ENCODE measurements around the gene LGALS1.
A peak's percentile ranks its signal among the peaks of the same experiment; 100 is the strongest.
"Not testable (repeated sequence)": the region's sequence is repeated elsewhere in the genome, so short reads cannot be mapped to it uniquely, and the experiment has no call there.

The LGALS1 gene

DNA sequence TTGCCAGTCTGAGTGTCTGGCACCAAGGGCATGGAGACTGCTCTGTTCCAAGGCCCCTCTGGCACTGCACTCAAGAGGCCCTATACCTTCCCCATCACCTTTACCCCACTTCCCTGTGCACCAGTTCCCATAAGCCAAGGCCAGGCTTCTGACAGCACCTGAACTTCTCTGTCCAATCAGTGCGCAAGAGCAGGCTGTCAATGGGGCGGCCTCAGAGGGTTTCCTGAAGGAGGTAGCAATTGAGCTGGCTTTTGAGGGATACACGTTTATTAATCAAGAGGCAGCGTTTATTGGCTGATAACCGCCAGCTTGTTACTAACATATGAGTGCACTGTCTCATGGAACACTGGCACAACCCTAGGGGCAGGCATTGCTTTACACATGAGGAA is 33.9 kb upstream of the LGALS1 start:
- no peak for TF ChIP-seq JUND (IDR thresholded peaks at IDR 0.05; ENCODE audit: low read depth)
- in situ Hi-C loops (cut with HindIII; ENCODE audit: low pct_unique_long_range_greater_than_20kb, low sequenced_read_pairs): no loop called here
- DNase-seq (ENCODE audit: low read depth in 1 of 2, low spot score in 1 of 2): no peak

DNA sequence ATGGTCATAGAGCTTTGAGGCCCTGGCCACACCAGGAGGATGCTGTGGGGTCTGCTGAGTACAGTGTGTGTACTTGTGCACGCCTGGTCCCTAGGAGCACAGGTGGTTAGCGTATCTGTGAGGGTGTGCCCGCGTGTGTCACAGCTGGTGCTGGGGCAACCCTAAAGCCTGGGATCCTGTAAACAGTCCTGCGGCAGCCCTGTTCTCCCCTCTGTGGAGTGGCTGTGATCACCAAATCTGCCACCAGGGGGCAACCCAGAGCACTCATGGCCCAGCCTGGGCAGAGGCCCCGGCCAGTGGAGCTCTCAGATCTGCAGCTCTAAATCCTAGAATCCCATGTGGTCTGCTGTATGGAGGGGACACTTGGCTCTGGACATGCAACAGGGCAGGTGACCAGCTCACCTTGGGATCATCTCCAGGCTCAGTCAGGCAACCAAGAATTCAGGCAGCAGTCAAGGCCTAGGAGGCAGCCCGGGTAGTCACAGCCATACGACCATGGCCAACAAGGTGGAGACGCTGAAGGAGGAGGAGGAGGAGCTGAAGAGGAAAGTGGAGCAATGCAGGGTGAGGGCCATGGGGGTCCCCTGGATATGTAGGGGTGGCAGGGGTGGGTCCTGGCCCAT is 32.1 kb upstream of the LGALS1 start:
- in situ Hi-C loops (cut with HindIII; ENCODE audit: low pct_unique_long_range_greater_than_20kb, low sequenced_read_pairs): no loop called here
- peak; percentile 71 to 83 for DNase-seq (ENCODE audit: low read depth in 1 of 2, low spot score in 1 of 2)

DNA sequence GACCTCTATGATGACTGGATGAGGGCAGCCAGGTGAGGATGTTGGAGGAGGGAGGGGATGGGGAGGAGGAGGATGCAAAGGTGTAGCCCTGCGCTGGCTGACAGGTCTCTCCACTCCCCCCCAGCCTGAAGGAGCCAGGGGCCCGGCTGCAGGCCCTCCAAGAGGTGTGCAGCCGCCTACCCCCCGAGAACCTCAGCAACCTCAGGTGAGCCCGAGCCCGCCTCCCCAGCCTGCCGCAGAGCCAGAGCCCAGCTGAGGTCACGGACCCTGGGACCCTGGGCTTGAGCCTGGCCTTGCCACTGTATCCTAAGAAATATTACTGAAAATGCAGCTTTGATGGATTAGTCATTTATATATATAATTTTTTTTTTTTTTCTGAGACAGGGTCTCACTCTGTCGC is 28.1 kb upstream of the LGALS1 start:
- DNase-seq (ENCODE audit: low read depth in 1 of 2, low spot score in 1 of 2): no peak
- in situ Hi-C loops (cut with HindIII; ENCODE audit: low pct_unique_long_range_greater_than_20kb, low sequenced_read_pairs): no loop called here
- no peak for TF ChIP-seq JUND (IDR thresholded peaks at IDR 0.05; ENCODE audit: low read depth)

More for the DNA sequence above, 32.1 kb upstream of the LGALS1 start:
- no peak for TF ChIP-seq JUND (IDR thresholded peaks at IDR 0.05; ENCODE audit: low read depth)

DNA sequence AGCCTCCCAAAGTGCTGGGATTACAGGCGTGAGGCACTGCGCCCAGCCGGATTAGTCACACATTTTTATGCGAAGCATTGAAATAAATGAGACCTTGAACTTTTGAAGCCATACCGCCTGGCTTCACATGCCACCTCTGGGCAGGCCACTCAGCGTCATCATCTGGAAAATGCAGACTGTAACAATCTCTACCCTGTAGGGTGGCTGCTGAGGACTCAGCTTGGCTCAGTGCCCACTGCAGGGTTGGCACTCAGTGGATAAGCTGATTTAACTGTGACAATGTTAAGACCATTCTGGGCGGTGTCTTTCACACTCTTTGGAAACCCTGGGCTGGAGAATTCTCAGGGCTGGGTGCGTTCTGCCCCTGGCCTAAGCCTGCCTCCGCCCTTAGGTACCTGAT is 27.5 kb upstream of the LGALS1 start:
- in situ Hi-C loops (cut with HindIII; ENCODE audit: low pct_unique_long_range_greater_than_20kb, low sequenced_read_pairs): no loop called here
- DNase-seq (ENCODE audit: low read depth in 1 of 2, low spot score in 1 of 2): no peak
- TF ChIP-seq JUND (IDR thresholded peaks at IDR 0.05; ENCODE audit: low read depth): no peak

DNA sequence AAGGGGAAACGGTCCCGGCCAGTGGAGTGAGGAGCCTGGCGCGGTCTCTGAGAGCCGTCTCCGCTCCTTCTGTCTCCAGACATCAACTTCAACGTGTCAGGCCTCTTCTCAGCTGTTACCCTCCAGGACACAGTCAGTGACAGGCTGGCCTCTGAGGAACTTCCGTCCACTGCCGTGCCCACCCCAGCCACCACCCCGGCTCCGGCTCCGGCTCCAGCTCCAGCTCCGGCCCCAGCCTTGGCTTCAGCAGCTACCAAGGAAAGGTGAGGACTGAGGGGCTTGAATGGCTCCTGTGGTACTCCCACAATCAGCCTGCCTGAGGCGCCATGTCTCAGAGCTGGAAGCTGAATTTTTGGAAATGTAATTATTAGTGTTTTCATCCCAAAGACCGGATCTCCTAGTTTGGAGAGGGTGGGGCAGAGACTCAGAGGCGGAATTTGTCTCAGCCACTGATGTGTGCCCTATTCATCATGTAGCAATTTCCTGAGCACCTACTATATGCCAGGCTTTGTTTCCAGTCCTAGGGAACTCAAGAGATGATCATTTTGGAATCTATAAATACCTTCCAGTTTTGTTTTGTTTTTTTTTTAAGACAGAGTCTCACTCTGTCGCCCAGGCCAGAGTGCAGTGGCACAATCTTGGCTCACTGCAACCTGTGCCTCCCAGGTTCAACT is 24.8 kb upstream of the LGALS1 start:
- in situ Hi-C loops (cut with HindIII; ENCODE audit: low pct_unique_long_range_greater_than_20kb, low sequenced_read_pairs): no loop called here
- TF ChIP-seq JUND (IDR thresholded peaks at IDR 0.05; ENCODE audit: low read depth): no peak
- no peak for DNase-seq (ENCODE audit: low read depth in 1 of 2, low spot score in 1 of 2)

DNA sequence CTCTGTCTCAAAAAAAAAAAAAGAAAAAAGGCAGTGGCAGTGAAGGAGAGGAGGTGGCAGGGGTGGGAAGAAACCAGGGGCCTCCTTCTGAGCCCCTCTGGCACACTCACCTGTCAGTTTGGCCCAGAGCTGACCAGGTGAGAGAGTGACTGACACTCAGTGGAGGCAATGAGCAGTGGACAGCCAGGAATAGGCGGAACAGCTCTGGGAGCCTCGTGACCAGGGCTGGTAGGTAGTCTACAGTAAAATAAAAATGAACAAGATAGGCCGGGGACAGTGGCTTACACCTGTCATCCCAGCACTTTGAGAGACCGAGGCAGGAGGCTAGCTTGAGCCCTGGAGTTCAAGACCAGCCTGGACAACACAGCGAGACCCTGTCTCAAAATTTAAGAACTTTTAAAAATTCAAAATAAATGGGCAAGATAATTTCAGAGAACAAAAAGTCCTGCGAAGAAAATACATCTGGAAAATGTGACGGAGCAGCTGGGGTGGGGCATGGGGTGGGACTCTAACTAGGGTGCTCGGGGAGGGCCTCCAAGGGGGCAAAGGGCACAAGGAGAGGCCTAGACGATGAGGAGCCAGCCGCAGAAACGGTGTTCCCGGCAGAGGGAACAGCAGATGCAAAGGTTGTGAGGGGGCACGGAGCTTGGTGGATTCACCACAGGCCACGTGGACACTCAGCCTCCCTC is 20.7 kb upstream of the LGALS1 start:
- in situ Hi-C loops (cut with HindIII; ENCODE audit: low pct_unique_long_range_greater_than_20kb, low sequenced_read_pairs): no loop called here
- TF ChIP-seq JUND (IDR thresholded peaks at IDR 0.05; ENCODE audit: low read depth): no peak

DNA sequence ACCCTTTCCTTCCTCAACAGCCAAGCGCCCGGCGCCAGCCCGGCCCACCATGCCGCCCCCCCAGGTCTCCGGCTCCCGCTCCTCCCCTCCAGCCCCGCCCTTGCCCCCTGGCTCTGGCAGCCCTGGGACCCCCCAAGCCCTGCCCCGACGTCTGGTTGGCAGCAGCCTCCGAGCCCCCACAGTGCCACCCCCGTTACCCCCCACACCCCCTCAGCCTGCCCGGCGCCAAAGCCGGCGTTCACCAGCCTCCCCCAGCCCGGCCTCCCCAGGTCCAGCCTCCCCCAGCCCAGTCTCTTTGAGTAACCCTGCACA is 20.2 kb upstream of the LGALS1 start:
- in situ Hi-C loops (cut with HindIII; ENCODE audit: low pct_unique_long_range_greater_than_20kb, low sequenced_read_pairs): no loop called here

More for the DNA sequence above, 20.7 kb upstream of the LGALS1 start:
- DNase-seq (ENCODE audit: low read depth in 1 of 2, low spot score in 1 of 2): no peak

DNA sequence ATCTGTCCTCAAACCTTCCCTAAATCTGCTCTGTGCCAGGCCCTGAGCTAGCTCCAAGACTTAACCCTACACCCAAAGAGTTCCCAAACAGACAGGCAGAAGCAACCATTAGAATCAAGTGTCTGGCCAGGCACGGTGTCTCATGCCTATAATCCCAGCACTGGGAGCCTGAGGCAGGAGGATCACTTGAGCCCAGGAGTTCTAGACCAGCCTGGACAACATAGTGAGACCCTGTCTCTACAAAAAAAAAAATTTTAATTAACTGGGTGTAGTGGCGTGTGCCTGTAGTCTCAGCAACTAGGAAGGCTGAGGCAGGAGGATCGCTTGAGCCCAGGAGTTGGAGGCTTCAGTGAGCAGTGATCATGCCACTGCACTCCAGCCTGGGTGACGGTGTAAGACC is 18.9 kb upstream of the LGALS1 start:
- DNase-seq (ENCODE audit: low read depth in 1 of 2, low spot score in 1 of 2); in situ Hi-C loops (cut with HindIII; ENCODE audit: low pct_unique_long_range_greater_than_20kb, low sequenced_read_pairs): not testable (repeated sequence)

More for the DNA sequence above, 20.2 kb upstream of the LGALS1 start:
- no peak for DNase-seq (ENCODE audit: low read depth in 1 of 2, low spot score in 1 of 2)
- no peak for TF ChIP-seq JUND (IDR thresholded peaks at IDR 0.05; ENCODE audit: low read depth)

DNA sequence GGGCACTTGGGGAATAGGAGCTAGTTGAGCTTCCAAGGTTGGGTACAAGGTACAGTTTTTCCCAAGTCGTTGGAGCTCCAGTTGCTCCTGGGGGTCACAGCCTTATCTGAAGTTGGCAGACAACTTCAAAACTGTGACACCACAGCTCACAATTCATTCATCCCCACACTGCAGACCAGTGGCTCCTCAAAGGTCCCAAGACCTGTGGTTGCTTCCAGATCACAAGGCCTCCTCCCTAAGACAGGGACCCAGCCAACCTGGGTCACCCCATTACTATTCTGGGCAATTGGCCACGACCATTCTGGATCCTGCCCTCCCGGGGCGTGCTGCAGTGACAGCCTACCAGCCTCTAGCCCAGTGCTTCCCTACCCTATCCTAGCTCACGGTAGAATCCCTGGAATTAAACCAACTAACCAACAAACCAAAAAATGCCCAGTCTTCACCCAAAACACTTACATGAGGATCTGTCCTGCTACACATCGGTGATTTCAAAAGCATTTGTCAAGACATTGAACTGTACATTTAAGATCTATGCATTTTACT is 17.8 kb upstream of the LGALS1 start:
- in situ Hi-C loops (cut with HindIII; ENCODE audit: low pct_unique_long_range_greater_than_20kb, low sequenced_read_pairs): no loop called here
- peak in 1 of 2 experiments; percentile 35 for DNase-seq (ENCODE audit: low read depth in 1 of 2, low spot score in 1 of 2)
- TF ChIP-seq JUND (IDR thresholded peaks at IDR 0.05; ENCODE audit: low read depth): no peak

DNA sequence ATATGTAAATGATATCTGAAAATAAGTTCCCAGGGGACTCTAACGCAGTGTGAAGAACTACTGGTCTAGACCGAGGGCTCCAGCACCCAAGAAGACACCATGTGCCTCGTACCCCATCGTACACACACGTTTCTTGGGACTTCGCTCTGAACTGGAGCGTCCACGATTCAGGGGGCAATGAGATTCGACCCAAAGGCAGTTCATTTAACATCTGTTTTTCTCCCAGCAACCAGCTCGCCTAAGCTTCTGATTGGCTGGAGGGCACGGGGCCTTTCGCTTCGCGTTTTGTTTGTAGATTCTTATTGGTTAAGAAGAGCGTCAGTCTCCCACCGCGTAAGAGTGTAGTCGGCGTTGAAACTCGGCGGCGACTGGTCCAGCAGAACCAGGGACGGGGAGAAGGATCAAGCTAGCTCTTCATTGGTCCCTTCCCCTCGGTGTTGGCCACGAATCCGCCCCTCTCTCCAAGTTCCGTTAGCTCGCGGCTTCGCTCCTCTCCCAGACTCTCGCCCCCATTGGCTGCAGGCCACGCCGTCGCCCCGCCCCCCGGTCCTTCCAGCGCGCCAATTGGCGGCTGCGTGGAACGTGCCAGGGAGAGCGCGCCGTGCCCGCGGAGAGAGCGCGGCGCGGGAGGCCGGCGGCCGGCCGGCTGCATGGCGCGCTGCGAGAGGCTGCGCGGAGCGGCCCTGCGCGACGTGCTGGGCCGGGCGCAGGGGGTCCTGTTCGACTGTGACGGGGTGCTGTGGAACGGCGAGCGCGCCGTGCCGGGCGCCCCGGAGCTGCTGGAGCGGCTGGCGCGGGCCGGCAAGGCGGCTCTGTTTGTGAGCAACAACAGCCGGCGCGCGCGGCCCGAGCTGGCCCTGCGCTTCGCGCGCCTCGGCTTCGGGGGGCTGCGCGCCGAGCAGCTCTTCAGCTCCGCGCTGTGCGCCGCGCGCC is 17.0 kb upstream of the LGALS1 start, which contains the start of gene PDXP:
TSS of gene PDXP (plus strand) at position 591 of the 933 bp plus-strand sequence. CDS start at position 651, 60 bp downstream.
- in situ Hi-C loops (cut with HindIII; ENCODE audit: low pct_unique_long_range_greater_than_20kb, low sequenced_read_pairs): no loop called here
- no peak for TF ChIP-seq JUND (IDR thresholded peaks at IDR 0.05; ENCODE audit: low read depth)
- DNase-seq (ENCODE audit: low read depth in 1 of 2, low spot score in 1 of 2): peak; percentile 98 to 99

DNA sequence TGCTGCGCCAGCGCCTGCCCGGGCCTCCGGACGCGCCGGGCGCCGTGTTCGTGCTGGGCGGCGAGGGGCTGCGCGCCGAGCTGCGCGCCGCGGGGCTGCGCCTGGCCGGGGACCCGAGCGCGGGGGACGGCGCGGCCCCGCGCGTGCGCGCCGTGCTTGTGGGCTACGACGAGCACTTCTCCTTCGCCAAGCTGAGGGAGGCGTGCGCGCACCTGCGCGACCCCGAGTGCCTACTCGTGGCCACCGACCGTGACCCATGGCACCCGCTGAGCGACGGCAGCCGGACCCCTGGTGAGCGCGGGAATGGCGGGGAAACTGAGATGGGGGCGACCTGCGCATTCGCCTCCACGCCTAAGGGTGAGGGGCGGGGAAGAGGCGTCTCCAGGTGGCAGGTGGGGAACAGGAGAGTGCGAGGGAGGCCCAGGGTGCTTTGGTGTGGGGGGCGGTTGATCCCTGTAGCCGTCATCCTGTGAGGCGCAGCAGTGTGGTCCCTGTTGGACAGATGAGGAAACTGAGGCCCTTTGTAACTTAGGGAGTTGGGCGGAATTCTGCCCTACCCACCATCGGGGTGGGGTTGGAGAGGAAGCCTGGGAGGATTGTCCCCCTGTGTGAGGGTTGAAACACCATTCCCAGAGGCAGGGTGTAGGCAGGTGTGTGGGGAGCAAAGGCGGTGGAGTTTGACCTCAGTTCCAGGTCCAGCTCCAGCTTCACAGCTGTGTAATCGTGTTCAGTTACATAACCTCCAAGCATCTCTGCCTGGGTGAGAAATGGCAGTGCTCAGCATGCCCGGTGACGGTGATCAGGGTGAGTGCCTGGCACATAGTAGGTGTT is 16.2 kb upstream of the LGALS1 start:
- no peak for DNase-seq (ENCODE audit: low read depth in 1 of 2, low spot score in 1 of 2)
- no peak for TF ChIP-seq JUND (IDR thresholded peaks at IDR 0.05; ENCODE audit: low read depth)
- in situ Hi-C loops (cut with HindIII; ENCODE audit: low pct_unique_long_range_greater_than_20kb, low sequenced_read_pairs): no loop called here

Data from T47D (cell line).